Pancreas (tissue), 10 donors: ENCODE results near the gene FNDC3B. TPM values are rescaled to one million over a fixed set of nuclear protein-coding genes. Genes with fewer than 3 reads are reported as not detected.
A peak's percentile ranks its signal among the peaks of the same experiment; 100 is the strongest.

Experiments used
- ATAC-seq, 4 donors: fragments of 200-7000 bp; cut with Tn5 transposase; one replicate each; pipeline versions ENCODE4 v1.8.0 to v1.9.1; 2020; ENCODE audit warnings: mild to moderate bottlenecking in 4 of 4, moderate library complexity in 4 of 4
- DNase-seq, 6 donors: peaks; one replicate each; pipeline ENCODE4 v3.0.0-alpha.2; 2020
- FAIRE-seq: peaks from 2 replicates; lab custom pipeline; 2012; peaks lifted over from hg19 to GRCh38; lab: Jason Lieb, UNC
- H3K27ac ChIP-seq, 4 donors: fragments of 200-600 bp; sonication (generic); 1 replicate in 3 of 4; 2 replicates in 1 of 4; pipeline versions ENCODE4 v1.5.0 to v1.8.0; 2020
- H3K27me3 ChIP-seq, 4 donors: fragments of 200-600 bp; one replicate each; pipeline ENCODE4 v1.8.0; 2021
- H3K36me3 ChIP-seq, 3 donors: fragments of 200-600 bp; sonication (generic) in 1 of 3; one replicate each; pipeline versions ENCODE4 v1.5.0 to v1.8.0; 2020 to 2021
- H3K4me1 ChIP-seq, 3 donors: fragments of 200-600 bp; one replicate each; pipeline ENCODE4 v1.8.0; 2021
- H3K4me3 ChIP-seq, 4 donors: fragments of 200-600 bp; sonication (generic) in 2 of 4; one replicate each; pipeline versions ENCODE4 v1.5.0 to v1.8.0; 2020 to 2021
- H3K9me3 ChIP-seq, 4 donors: fragments of 200-600 bp; one replicate each; pipeline ENCODE4 v1.8.0; 2021
- WGBS, 2 donors: extraction: QIAGEN DNeasy Blood & Tissue Kit; methylation state at CpG; one replicate each; pipeline ENCODE4 v1.1.7; 2013; 5-methylcytosine and 5-hydroxymethylcytosine counted together
- intact Hi-C, 3 donors: fragments of 100-400 bp; cut with DNase I; formaldehyde crosslinking; loops; one replicate each; pipeline versions ENCODE4 v1.11.1 to v1.14.2; 2022
- polyA plus RNA-seq, 2 donors: library from polyadenylated mRNA; stranded (reverse); fragments of 200-250 nt; gene quantifications; one replicate each; pipeline ENCODE4 v1.2.3, GENCODE V29; 2013
- total RNA-seq, 6 donors: library from RNA; stranded (reverse); fragmentation: NEBNext Ultra II Directional in 4 of 6; extraction: Animal tissue kit (Norgen Biotek cat#: 25700) in 4 of 6; gene quantifications; one replicate each; pipeline versions ENCODE4 v1.2.1 to v1.2.4, GENCODE V29; 2021 to 2023
- TF ChIP-seq, protein P1 (sequence below), 4 donors: fragments of 200-600 bp; sonication (generic) in 3 of 4; IDR thresholded peaks; one replicate each; pipeline versions ENCODE4 v1.5.0 to v1.8.0; 2021; ENCODE audit warnings: antibody characterized with exemption in 4 of 4
- donor health status: healthy with polysubstance abuse.
- donor health status: DM: no; HTN: no; CAD: no; lungs with moderate emphysema.
- donor health status: DM: no; HTN: no; CAD: no.
- donor health status: control.
- donor health status: control.
- donor health status: Bipolar disorder and iron deficiency.
- donor health status: DM: yes; HTN: yes; CAD: no.
- donor health status: DM: no; HTN: no; CAD: no.
- donor health status: DM: no; HTN: no; CAD: no.
- donor health status: DM: yes; HTN: yes; CAD: no.

The FNDC3B gene
- total and polyA plus RNA-seq, 8 donors, result 9.3 to 126 (median 73.2) TPM

DNA sequence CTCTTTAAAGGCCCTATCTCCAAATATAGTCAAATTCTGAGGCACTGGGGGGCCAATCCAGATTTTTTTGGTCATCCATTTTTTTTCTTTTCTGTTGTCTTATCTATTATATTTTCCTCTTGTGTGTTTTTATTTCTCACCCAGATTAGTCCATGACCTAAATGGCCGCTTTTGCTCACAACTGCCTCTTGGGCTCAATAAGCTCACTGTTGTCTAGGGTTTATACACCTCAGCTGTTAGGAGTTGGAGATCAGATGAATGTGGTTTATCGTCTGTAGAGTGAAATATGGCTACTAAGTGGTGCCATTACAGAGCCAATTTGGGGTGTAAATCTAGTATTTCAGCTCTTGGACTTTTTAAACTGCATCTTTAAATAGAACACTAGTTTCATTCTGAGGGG, 235.5 kb downstream of the FNDC3B start:
- 93 to 97% methylated on average over 2 of the region's 2 CpGs for WGBS, 2 donors
- intact Hi-C loops, result no loop called here
- H3K4me1 ChIP-seq, result peaks cover 0 to 15% (median 5%) of the 10 kb centered on the region in 3 donors
- DNase-seq (no peak), ATAC-seq (no peak), FAIRE-seq (no peak)
- TF ChIP-seq, protein P1, sequence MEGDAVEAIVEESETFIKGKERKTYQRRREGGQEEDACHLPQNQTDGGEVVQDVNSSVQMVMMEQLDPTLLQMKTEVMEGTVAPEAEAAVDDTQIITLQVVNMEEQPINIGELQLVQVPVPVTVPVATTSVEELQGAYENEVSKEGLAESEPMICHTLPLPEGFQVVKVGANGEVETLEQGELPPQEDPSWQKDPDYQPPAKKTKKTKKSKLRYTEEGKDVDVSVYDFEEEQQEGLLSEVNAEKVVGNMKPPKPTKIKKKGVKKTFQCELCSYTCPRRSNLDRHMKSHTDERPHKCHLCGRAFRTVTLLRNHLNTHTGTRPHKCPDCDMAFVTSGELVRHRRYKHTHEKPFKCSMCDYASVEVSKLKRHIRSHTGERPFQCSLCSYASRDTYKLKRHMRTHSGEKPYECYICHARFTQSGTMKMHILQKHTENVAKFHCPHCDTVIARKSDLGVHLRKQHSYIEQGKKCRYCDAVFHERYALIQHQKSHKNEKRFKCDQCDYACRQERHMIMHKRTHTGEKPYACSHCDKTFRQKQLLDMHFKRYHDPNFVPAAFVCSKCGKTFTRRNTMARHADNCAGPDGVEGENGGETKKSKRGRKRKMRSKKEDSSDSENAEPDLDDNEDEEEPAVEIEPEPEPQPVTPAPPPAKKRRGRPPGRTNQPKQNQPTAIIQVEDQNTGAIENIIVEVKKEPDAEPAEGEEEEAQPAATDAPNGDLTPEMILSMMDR (IDR thresholded peaks at IDR 0.05), result no peak
- no peak overlapping the region for H3K27ac ChIP-seq
- no peaks in the 10 kb centered on the region for H3K27me3 ChIP-seq
- no peaks in the 10 kb centered on the region for H3K9me3 ChIP-seq
- no peaks in the 10 kb centered on the region for H3K36me3 ChIP-seq
- no peak overlapping the region for H3K4me3 ChIP-seq

DNA sequence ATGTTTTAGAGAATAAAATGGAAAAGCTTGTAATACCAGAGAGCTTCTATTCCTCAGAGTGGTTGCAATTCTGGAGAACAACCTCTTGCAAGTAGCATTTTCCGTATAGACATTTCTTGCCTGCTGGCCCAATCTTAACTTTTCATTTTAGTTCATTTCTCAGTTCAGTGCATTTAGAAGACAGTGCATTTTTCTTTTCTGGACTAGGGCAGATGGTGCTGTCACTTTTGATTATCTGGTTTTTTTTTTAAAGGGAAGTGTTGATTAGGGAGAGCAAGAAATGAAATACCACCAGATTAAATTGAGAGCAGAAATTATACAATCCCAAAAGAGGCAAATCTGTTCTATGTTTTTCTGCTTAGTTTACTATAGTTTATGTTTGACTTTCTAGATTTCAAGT, 236.2 kb downstream of the FNDC3B start:
- H3K9me3 ChIP-seq, result no peaks in the 10 kb centered on the region
- FAIRE-seq, result no peak
- no peaks in the 10 kb centered on the region for H3K36me3 ChIP-seq
- DNase-seq, result no peak
- no peak overlapping the region for H3K4me3 ChIP-seq
- H3K4me1 ChIP-seq, result peaks cover 0 to 15% (median 5%) of the 10 kb centered on the region in 3 donors
- ATAC-seq, result no peak
- intact Hi-C loops, result no loop called here
- H3K27ac ChIP-seq, result no peak overlapping the region
- WGBS, 2 donors, result 76 to 85% methylated on average over 1 of the region's 1 CpG
- TF ChIP-seq, protein P1 (IDR thresholded peaks at IDR 0.05), result no peak
- H3K27me3 ChIP-seq, result no peaks in the 10 kb centered on the region

GRCh38 chr3:172276103-172276502, 236.7 kb downstream of the FNDC3B start:
- Histone ChIP-seq H3K36me3 (no peaks in the 10 kb centered on the region), H3K27me3 (no peaks in the 10 kb centered on the region), H3K9me3 (no peaks in the 10 kb centered on the region), H3K4me1 (peaks cover 0 to 15% (median 5%) of the 10 kb centered on the region in 3 donors), H3K4me3 (no peak overlapping the region), H3K27ac (no peak overlapping the region)
- TF ChIP-seq, protein P1 (IDR thresholded peaks at IDR 0.05), result no peak
- ATAC-seq (peak; percentile 29 to 55 (median 42)), DNase-seq (no peak), FAIRE-seq (no peak)
- intact Hi-C loops, result no loop called here

DNA sequence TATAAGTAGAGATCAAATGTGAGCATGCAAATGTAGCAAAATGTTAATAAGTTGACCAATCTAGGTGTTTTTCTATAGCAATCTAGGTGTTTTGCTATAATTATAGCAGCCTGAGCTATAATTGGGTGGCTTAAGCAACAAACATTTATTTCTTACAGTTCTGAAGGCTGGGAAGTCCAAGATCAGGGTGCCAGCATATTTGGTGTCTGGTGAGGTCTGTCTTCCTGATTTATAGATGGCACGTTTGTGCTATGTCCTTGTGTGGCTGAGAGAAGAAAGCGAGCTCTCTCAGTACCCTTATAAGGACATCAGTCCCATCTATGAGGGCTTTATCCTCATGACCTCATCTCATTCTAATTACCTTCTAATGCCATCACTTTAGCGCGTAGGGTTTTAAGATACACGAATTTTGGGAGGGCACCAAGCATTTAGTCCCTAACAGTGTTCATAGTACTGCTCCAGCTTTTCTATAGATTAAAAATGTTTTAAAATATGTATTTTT, 237.8 kb downstream of the FNDC3B start:
- WGBS, 2 donors, result 96 to 98% methylated on average over 5 of the region's 5 CpGs
- Histone ChIP-seq H3K9me3 (no peaks in the 10 kb centered on the region), H3K4me1 (peaks cover 0 to 13% (median 5%) of the 10 kb centered on the region in 3 donors), H3K27ac (no peak overlapping the region), H3K4me3 (no peak overlapping the region), H3K27me3 (no peaks in the 10 kb centered on the region), H3K36me3 (no peaks in the 10 kb centered on the region)
- FAIRE-seq (no peak), ATAC-seq (no peak), DNase-seq (no peak)
- TF ChIP-seq, protein P1 (IDR thresholded peaks at IDR 0.05), result no peak
- intact Hi-C loops, result no loop called here

- DNase-seq (no peak), ATAC-seq (peak in 3 of 4 donors; percentile 36 to 67 (median 56)), FAIRE-seq (no peak)
- intact Hi-C loops, result no loop called here
- H3K9me3 ChIP-seq, result no peaks in the 10 kb centered on the region
- H3K4me3 ChIP-seq, result no peak overlapping the region
- H3K4me1 ChIP-seq, result peaks cover 0 to 11% (median 9%) of the 10 kb centered on the region in 3 donors
- TF ChIP-seq, protein P1 (IDR thresholded peaks at IDR 0.05), result no peak
- H3K36me3 ChIP-seq, result no peaks in the 10 kb centered on the region
- H3K27me3 ChIP-seq, result no peaks in the 10 kb centered on the region
- H3K27ac ChIP-seq, result peak overlapping the region in 2 of 4 donors; percentile 14 to 35
- WGBS, 2 donors, result 42 to 44% methylated on average over 5 of the region's 5 CpGs
These were observed 239.8 kb downstream of the FNDC3B start for GRCh38 chr3:172279191-172279640.
